GM23248 (cell line): ENCODE results near the gene RANGRF. TPM values are rescaled to one million over a fixed set of nuclear protein-coding genes. Genes with fewer than 3 reads are reported as not detected.
A peak's percentile ranks its signal among the peaks of the same experiment; 100 is the strongest.

Source experiments
- DNase-seq: peaks from one replicate; pipeline ENCODE4 v3.0.0-alpha.2; 2015
- H2AFZ ChIP-seq: fragments of 200-600 bp; sonication (generic); 2 replicates; pipeline ENCODE4 v1.6.1; 2016; ENCODE audit warnings: antibody characterized with exemption
- H3F3A ChIP-seq: fragments of 200-600 bp; sonication (generic); 2 replicates; pipeline ENCODE4 v1.6.1; 2016; ENCODE audit warnings: mild to moderate bottlenecking, antibody characterized with exemption, mixed run types; ENCODE audit not compliant: insufficient read depth
- H3K27ac ChIP-seq: fragments of 200-600 bp; sonication (generic); 2 replicates; pipeline ENCODE4 v1.5.1; 2016; ENCODE audit warnings: mild to moderate bottlenecking
- H3K27me3 ChIP-seq: fragments of 200-600 bp; sonication (generic); replicated peaks from 2 replicates; pipeline ENCODE4 v1.6.1; 2016; ENCODE audit warnings: mild to moderate bottlenecking; ENCODE audit not compliant: insufficient read depth
- H3K36me3 ChIP-seq: fragments of 200-600 bp; sonication (generic); 2 replicates; pipeline ENCODE4 v1.6.1; 2016; ENCODE audit warnings: low read depth, mild to moderate bottlenecking
- H3K4me1 ChIP-seq: fragments of 200-600 bp; sonication (generic); 2 replicates; pipeline ENCODE4 v1.6.1; 2016; ENCODE audit warnings: mild to moderate bottlenecking; ENCODE audit not compliant: insufficient read depth
- H3K4me2 ChIP-seq: fragments of 200-600 bp; sonication (generic); one replicate; pipeline ENCODE4 v1.6.1; 2016; ENCODE audit warnings: mild to moderate bottlenecking; ENCODE audit not compliant: unreplicated experiment
- H3K4me3 ChIP-seq: fragments of 200-600 bp; sonication (generic); 2 replicates; pipeline ENCODE4 v1.5.1; 2016; ENCODE audit warnings: mild to moderate bottlenecking
- H3K79me2 ChIP-seq: fragments of 200-600 bp; sonication (generic); 2 replicates; pipeline ENCODE4 v1.6.1; 2016; ENCODE audit warnings: mild to moderate bottlenecking; ENCODE audit not compliant: insufficient read depth
- H3K9ac ChIP-seq: fragments of 200-600 bp; sonication (generic); 2 replicates; pipeline ENCODE4 v1.6.1; 2016; ENCODE audit warnings: mild to moderate bottlenecking
- H3K9me2 ChIP-seq: fragments of 200-600 bp; sonication (generic); 2 replicates; pipeline ENCODE4 v1.6.1; 2016; ENCODE audit warnings: mixed run types, mild to moderate bottlenecking, moderate library complexity; ENCODE audit not compliant: insufficient read depth
- H3K9me3 ChIP-seq: fragments of 200-600 bp; sonication (generic); one replicate; pipeline ENCODE4 v1.6.1; 2017; ENCODE audit warnings: low read depth
- H4K20me1 ChIP-seq: fragments of 200-600 bp; sonication (generic); 2 replicates; pipeline ENCODE4 v1.6.0; 2016; ENCODE audit not compliant: insufficient read depth
- EZH2 ChIP-seq: fragments of 200-600 bp; sonication (generic); IDR thresholded peaks from 2 replicates; pipeline ENCODE4 v1.6.1; 2018; ENCODE audit warnings: antibody characterized with exemption, mild to moderate bottlenecking; ENCODE audit not compliant: insufficient read depth, poor library complexity, severe bottlenecking
- EZH2phosphoT487 ChIP-seq: fragments of 200-600 bp; sonication (generic); IDR thresholded peaks from 2 replicates; pipeline ENCODE4 v1.6.1; 2018; ENCODE audit warnings: antibody characterized with exemption, moderate library complexity, mild to moderate bottlenecking, low read depth; ENCODE audit not compliant: insufficient read depth
- WGBS, 2 experiments: methylation state at CpG; one replicate each; pipeline ENCODE4 v1.1.6; 2015 to 2017; ENCODE audit warnings: low lambda C conversion rate in 2 of 2, low coverage in 1 of 2; ENCODE audit errors: missing lambda C conversion rate in 2 of 2; 5-methylcytosine and 5-hydroxymethylcytosine counted together
- in situ Hi-C: fragments of 300-500 bp; cut with MboI; formaldehyde crosslinking; loops from 2 replicates; pipeline ENCODE4 v1.15.0; 2020
- polyA plus RNA-seq: library from polyadenylated mRNA; unstranded; fragments of >200 nt; fragmentation: Nextera tagmentation; extraction: Ambion mirVana; gene quantifications from 2 replicates; pipeline ENCODE4 v1.2.1, GENCODE V29; 2016
- total RNA-seq: library from RNA; depleted of rRNA; stranded (reverse); fragments of >200 nt; shearing (Covaris generic); gene quantifications from 2 replicates; pipeline ENCODE4 v1.2.3, GENCODE V29; 2014

Gene RANGRF
- total and polyA plus RNA-seq, 2 experiments from 2014 or later = 13.8 to 29.7 TPM

DNA sequence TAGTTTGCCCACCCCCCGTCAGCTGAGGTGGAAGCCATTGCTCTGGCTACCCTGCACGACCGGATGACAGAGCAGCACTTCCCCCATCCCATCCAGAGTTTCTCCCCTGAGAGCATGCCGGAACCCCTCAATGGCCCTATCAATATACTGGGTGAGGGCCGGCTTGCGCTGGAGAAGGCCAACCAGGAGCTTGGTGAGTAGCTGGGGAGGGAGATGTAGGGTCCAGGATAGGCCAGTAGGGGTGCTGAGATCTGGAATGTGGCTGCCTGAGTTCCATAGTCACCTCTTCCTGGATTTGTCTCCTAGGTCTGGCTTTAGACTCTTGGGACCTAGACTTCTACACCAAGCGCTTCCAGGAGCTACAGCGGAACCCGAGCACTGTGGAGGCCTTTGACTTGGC lies 33.0 kb upstream of the RANGRF start:
- peaks cover 24% of the 10 kb centered on the region for H3K79me2 ChIP-seq
- no peaks in the 10 kb centered on the region for H3K4me1 ChIP-seq
- WGBS, 2 experiments = 98 to 99% methylated on average over 9 of the region's 9 CpGs
- no peak overlapping the region for H3K4me3 ChIP-seq
- no peak overlapping the region for H2AFZ ChIP-seq
- in situ Hi-C loops = no loop called here
- no peaks in the 10 kb centered on the region for H3K9me3 ChIP-seq
- H3K9ac ChIP-seq = no peak overlapping the region
- no peak overlapping the region for H3K4me2 ChIP-seq
- peaks cover 4% of the 10 kb centered on the region; the same call in 1 of the 2 replicates for H3K36me3 ChIP-seq
- H3K27ac ChIP-seq = no peak overlapping the region
- DNase-seq = peak; percentile 10
- H3K9me2 ChIP-seq = no peaks in the 10 kb centered on the region
- no peaks in the 10 kb centered on the region for H3K27me3 ChIP-seq
- H4K20me1 ChIP-seq = no peaks in the 10 kb centered on the region
- TF ChIP-seq EZH2phosphoT487 = no peak
- no peak for TF ChIP-seq EZH2
- H3F3A ChIP-seq = no peaks in the 10 kb centered on the region

DNA sequence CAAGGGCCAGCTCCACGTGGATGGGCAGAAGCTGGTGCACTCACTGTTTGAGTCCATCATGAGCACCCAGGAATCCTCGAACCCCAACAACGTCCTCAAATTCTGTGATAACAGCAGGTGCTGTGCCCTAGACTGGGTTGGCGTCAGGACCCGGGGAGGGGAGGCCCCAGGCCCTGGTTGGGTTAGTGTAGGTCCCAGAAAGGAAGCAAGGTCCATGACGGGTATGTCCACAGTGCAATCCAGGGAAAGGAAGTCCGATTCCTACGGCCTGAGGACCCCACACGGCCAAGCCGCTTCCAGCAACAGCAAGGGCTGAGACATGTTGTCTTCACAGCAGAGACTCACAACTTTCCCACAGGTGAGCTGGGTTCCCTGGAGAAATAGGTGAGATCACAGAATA lies 32.2 kb upstream of the RANGRF start:
- H3K9me2 ChIP-seq = no peaks in the 10 kb centered on the region
- H3K4me2 ChIP-seq = no peak overlapping the region
- no peak overlapping the region for H3K4me3 ChIP-seq
- no peak for DNase-seq
- in situ Hi-C loops = no loop called here
- H3K9me3 ChIP-seq = no peaks in the 10 kb centered on the region
- no peaks in the 10 kb centered on the region for H3F3A ChIP-seq
- H3K27ac ChIP-seq = no peak overlapping the region
- no peak for TF ChIP-seq EZH2phosphoT487
- no peak for TF ChIP-seq EZH2
- WGBS, 2 experiments = 93 to 94% methylated on average over 10 of the region's 10 CpGs
- peaks cover 4% of the 10 kb centered on the region; the same call in 1 of the 2 replicates for H3K36me3 ChIP-seq
- no peak overlapping the region for H2AFZ ChIP-seq
- H3K27me3 ChIP-seq = no peaks in the 10 kb centered on the region
- H4K20me1 ChIP-seq = no peaks in the 10 kb centered on the region
- H3K9ac ChIP-seq = no peak overlapping the region
- H3K79me2 ChIP-seq = peaks cover 16% of the 10 kb centered on the region
- H3K4me1 ChIP-seq = no peaks in the 10 kb centered on the region

DNA sequence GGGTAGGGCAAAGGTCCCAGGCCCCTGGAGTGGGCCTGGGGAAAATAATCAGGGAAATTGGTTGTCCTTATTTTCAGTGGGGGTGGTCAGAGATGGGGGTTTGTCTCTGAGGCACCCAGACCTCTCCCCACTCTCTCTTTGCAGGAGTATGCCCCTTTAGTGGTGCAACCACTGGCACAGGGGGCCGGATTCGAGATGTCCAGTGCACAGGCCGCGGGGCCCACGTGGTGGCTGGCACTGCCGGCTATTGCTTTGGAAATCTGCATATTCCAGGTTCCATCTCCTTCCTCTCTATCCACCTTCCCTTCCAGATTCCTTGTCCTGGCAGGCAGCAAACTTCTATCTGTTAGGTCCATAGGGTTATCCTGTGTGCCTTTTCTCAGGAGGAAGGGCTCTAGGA lies 31.8 kb upstream of the RANGRF start:
- Histone ChIP-seq H3K4me3 (no peak overlapping the region), H3K9me3 (no peaks in the 10 kb centered on the region), H2AFZ (no peak overlapping the region), H4K20me1 (no peaks in the 10 kb centered on the region), H3K9ac (no peak overlapping the region), H3K4me2 (no peak overlapping the region), H3K27ac (no peak overlapping the region), H3F3A (no peaks in the 10 kb centered on the region), H3K79me2 (peaks cover 15% of the 10 kb centered on the region; the same call in 1 of the 2 replicates), H3K27me3 (no peaks in the 10 kb centered on the region), H3K4me1 (no peaks in the 10 kb centered on the region), H3K9me2 (no peaks in the 10 kb centered on the region), H3K36me3 (peaks cover 4% of the 10 kb centered on the region; the same call in 1 of the 2 replicates)
- in situ Hi-C loops = no loop called here
- 97 to 98% methylated on average over 6 of the region's 6 CpGs for WGBS, 2 experiments
- DNase-seq = no peak
- TF ChIP-seq EZH2phosphoT487 (no peak), EZH2 (no peak)

DNA sequence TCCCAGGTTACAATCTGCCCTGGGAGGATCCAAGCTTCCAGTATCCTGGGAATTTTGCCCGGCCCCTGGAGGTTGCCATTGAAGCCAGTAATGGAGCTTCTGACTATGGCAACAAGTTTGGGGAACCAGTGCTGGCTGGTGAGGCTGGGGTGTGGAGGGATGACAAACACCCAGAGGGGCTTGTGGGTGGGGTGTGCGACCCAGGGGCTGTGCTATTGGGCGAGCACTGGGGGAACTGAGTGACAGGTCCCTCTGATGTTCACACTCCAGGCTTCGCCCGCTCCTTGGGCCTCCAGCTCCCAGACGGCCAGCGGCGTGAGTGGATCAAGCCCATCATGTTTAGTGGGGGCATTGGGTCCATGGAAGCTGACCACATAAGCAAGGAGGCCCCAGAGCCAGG lies 30.7 kb upstream of the RANGRF start:
- no peaks in the 10 kb centered on the region for H3K4me1 ChIP-seq
- H3K36me3 ChIP-seq = peaks cover 4% of the 10 kb centered on the region; the same call in 1 of the 2 replicates
- H3K79me2 ChIP-seq = peaks cover 4% of the 10 kb centered on the region; the same call in 1 of the 2 replicates
- no peak for DNase-seq
- H4K20me1 ChIP-seq = no peaks in the 10 kb centered on the region
- H3K4me3 ChIP-seq = no peak overlapping the region
- no peaks in the 10 kb centered on the region for H3K27me3 ChIP-seq
- no peak overlapping the region for H3K9ac ChIP-seq
- H3K9me2 ChIP-seq = no peaks in the 10 kb centered on the region
- H3F3A ChIP-seq = no peaks in the 10 kb centered on the region
- H3K4me2 ChIP-seq = no peak overlapping the region
- TF ChIP-seq EZH2phosphoT487 (no peak), EZH2 (no peak)
- 97 to 98% methylated on average over 8 of the region's 8 CpGs for WGBS, 2 experiments
- in situ Hi-C loops = no loop called here
- H3K27ac ChIP-seq = no peak overlapping the region
- no peaks in the 10 kb centered on the region for H3K9me3 ChIP-seq
- no peak overlapping the region for H2AFZ ChIP-seq

DNA sequence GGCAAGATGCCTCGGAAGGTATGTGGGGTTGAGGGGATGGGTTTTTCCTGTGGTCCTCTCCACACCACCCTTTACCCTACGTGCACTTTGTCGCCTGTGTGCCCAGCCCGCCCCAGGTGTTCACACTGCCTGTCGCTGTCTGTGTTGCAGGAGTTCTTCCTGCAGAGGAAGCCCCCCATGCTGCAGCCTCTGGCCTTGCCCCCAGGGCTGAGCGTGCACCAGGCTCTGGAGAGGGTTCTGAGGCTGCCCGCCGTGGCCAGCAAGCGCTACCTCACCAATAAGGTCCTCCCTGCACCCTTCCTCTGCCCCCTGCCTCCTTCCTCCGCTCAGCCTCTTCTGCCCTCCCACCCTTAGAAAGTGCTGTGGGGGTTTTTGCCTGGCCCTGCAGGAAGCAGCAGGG lies 24.1 kb upstream of the RANGRF start:
- Histone ChIP-seq H4K20me1 (no peaks in the 10 kb centered on the region), H2AFZ (no peak overlapping the region), H3K36me3 (no peaks in the 10 kb centered on the region), H3K9me3 (no peaks in the 10 kb centered on the region), H3K9ac (no peak overlapping the region), H3K4me3 (no peak overlapping the region), H3F3A (no peaks in the 10 kb centered on the region), H3K4me1 (no peaks in the 10 kb centered on the region), H3K27ac (no peak overlapping the region), H3K79me2 (no peaks in the 10 kb centered on the region), H3K9me2 (no peaks in the 10 kb centered on the region), H3K4me2 (no peak overlapping the region), H3K27me3 (no peaks in the 10 kb centered on the region)
- WGBS, 2 experiments = 96 to 99% methylated on average over 10 of the region's 10 CpGs
- no peak for DNase-seq
- in situ Hi-C loops = no loop called here
- TF ChIP-seq EZH2phosphoT487 (no peak), EZH2 (no peak)
